ENCODE measurements around the gene ZNF546.
"Not testable (repeated sequence)": the region's sequence is repeated elsewhere in the genome, so short reads cannot be mapped to it uniquely, and the experiment has no call there.

The ZNF546 gene

DNA sequence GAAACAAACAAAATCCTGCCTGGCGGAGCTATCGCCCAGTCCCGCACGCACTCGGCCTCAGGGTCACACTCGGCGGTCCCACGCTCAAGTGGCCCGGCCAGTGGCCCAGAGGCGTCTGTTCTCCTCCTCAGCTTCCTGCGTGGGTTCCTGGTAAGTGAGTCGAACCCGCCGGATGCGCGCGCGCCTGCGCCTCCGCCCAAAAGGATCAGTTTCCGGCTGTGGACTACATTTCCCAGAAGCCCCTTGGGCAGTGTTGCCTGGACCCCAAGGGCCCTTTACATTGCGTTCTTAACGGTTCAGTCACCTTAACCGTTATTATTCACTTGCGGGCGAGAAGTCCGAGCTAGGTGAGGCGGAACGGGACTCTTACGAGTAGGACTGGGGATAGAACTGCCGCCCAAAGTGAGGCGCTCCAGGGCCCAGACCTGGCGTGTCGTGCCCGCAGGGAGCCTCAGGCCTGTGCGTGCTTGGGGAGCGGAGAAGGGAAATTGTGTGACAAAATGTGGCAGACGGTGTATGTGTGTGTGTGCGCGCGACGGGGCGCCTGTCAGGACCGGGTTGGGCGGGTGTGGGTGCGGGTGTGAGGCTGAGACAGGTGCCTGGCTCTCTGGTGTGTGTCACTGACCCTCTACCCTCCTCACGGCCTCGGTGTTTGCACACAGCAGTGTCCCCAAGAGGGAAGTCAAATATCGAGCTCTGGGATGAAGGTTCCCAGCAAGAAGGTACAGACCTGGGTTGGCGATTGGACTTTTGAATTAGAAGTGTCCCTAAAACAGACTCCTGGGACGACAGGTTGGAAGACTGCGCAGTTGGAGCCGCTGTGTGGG is at the start of gene ZNF546:
ZNF546 (plus strand) TSS at position 250 of the 827 bp plus-strand sequence. CDS start 1,267 bp downstream, outside the sequence.
- DNase-seq = peak; percentile 90

GRCh38 chr19:39949026-39949747 is 47.7 kb upstream of the ZNF546 start:
- no peak for DNase-seq

DNA sequence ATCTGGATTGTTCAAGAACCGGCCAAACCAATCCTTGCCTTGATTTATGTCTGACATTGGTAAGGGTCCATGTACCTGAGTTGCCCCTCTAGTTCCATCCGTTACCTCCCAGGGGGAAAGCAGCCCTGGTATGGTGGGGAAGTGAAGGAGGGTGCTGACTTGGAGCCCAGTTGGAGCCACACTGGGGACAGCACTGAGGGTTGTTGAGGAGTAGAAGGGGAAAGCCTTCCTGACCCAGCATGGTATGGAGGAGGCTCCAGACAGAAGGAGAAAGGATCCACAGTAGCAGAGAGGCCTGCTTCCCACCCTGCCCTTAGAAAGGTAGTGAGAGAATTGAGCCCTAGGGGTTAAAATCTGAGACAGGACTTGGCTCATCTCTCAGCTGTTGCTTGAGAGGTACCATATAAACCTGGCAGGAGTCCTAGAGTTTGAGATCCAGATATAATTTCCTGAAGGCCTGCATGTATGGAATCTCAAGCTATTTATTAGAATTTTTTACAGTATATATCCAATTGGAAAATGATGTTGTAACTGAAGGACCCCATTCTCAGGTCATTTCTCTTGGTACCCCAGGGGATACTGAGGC is 45.7 kb upstream of the ZNF546 start:
- no peak for DNase-seq

DNA sequence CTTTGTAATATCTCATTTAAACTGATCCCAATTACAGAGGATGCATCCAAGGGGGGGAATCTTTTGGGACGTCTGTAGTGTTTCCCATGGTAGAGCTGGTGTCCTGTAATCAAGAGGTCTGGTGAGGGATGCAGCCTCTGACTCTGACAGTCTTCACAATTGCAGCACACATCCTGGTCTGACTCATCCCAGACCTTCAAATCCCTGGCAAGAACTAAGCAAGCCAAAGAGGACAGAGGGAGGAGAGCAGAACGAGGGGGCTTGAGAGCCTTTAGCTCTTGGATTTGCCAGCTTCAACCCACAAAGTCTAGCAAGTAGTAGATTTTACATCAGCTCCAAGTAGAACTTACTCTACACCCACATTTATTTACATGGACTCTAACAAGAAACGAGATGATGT is 45.2 kb upstream of the ZNF546 start:
- DNase-seq = peak; percentile 49

GRCh38 chr19:39953915-39954314 is 42.9 kb upstream of the ZNF546 start:
- no peak for DNase-seq

- not testable (repeated sequence) for DNase-seq
Measured at GRCh38 chr19:39957886-39958285, 39.0 kb upstream of the ZNF546 start.

DNA sequence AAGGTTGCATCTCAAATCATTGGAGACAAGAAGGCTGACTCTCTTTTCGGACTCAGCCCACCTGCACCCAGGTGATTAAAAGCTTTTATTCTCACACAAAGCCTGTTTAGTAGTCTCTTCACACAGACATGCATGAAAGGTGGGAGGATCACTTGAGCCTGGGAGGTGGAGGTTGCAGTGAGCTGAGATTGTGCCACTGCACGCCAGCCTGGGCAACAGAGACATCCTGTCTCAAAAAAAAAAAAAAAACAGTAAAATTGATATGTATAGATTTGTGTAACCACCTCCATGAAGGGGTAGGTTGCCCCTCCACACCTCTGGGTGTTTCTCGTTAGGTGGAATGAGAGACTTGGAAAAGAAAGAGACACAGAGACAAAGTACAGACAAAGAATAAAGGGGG is 37.9 kb upstream of the ZNF546 start:
- DNase-seq = not testable (repeated sequence)

GRCh38 chr19:39959407-39959806 is 37.5 kb upstream of the ZNF546 start:
- DNase-seq = not testable (repeated sequence)

DNA sequence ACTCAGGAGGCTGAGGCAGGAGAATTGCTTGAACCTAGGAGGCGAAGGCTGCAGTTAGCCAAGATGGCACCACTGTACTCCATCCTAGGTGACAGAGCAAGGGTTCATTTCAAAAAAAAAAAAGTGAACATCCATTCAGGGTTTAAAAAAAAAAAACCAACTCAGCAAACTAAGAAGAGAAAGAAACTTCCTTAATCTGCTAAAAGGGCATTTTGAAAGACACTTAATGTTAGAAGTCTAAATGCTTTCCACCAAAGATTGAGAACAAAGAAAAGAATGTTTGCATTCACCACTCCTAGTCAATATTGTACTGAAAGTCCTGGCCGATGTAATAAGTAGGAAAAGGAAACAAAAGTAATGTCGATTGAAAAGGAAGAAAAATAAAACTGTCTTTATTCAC is 33.0 kb upstream of the ZNF546 start:
- DNase-seq = no peak

- DNase-seq = no peak
Measured at GRCh38 chr19:39966617-39967016, 30.2 kb upstream of the ZNF546 start.

- no peak for DNase-seq
Measured at GRCh38 chr19:39967561-39967960, 29.3 kb upstream of the ZNF546 start.

GRCh38 chr19:39968789-39969188 is 28.1 kb upstream of the ZNF546 start:
- DNase-seq = no peak

- peak; percentile 13 for DNase-seq
Measured at GRCh38 chr19:39969266-39969665, 27.6 kb upstream of the ZNF546 start.

DNA sequence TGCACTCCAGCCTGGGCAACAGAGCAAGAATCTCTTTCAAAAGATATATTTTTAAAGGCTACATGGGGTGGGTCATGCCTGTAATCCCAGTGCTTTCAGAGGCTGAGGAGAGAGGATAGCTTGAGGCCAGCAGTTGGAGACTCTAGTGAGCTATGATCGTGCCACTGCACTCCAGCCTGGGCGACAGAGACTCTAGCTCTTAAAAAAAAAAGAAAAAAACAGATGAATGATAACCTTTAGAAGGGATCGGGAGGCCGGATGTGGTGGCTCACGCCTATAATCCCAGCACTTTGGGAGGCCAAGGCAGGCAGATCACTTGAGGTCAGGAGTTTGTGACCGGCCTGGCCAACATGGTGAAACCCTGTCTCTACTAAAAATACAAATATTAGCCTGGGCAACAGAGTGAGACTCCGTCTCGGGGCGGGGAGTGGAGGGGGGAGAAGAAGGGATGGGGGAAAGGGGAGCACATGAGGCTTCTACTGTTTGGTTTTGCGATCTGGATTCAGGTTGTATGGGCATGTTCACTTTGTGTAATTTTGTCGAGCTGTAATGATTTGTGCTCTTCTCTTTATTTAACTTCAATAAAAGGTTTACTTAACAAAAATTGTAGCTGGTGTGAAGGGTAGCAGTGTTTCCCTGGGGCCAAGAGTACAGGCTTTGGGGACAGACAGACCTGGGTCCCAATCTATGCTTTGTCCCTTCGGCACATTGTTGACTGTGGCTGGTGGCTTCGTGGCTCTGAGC is 27.0 kb upstream of the ZNF546 start:
- no peak for DNase-seq

- DNase-seq = no peak
Measured at GRCh38 chr19:39970425-39970674, 26.5 kb upstream of the ZNF546 start.

- peak; percentile 99 for DNase-seq
Measured at GRCh38 chr19:39970675-39971379, 26.0 kb upstream of the ZNF546 start, which contains the start of gene PSMC4. PSMC4 (plus strand) TSS chr19:39971165; CDS start chr19:39971203, 38 bp downstream.

- peak; percentile 4 for DNase-seq
Measured at GRCh38 chr19:39971380-39972035, 25.4 kb upstream of the ZNF546 start.

GRCh38 chr19:39974377-39975155 is 22.3 kb upstream of the ZNF546 start:
- no peak for DNase-seq

GRCh38 chr19:39982883-39983282 is 14.0 kb upstream of the ZNF546 start:
- DNase-seq = no peak

GRCh38 chr19:39983695-39984300 is 13.1 kb upstream of the ZNF546 start:
- no peak for DNase-seq

GRCh38 chr19:39986643-39987042 is 10.2 kb upstream of the ZNF546 start:
- DNase-seq = no peak

All from inflammatory macrophage treated with lipopolysaccharide for 4 hours (primary cell).